Fibroblast of the aortic adventitia (primary cell): ENCODE results near the gene KISS1. TPM values are rescaled to one million over a fixed set of nuclear protein-coding genes. Genes with fewer than 3 reads are reported as not detected.

Experiments
- DNase-seq: peaks from one replicate; pipeline ENCODE4 v3.0.0-alpha.2; 2010; ENCODE audit warnings: low read depth
- H3K4me3 ChIP-seq: 2 replicates; pipeline ENCODE4 v1.5.1; 2011; ENCODE audit warnings: low read depth, mild to moderate bottlenecking, control low read depth, low read length, moderate library complexity
- CTCF ChIP-seq: IDR thresholded peaks from 2 replicates; pipeline ENCODE4 v1.5.1; 2011; ENCODE audit warnings: mild to moderate bottlenecking, low read length, control low read depth, inconsistent platforms; ENCODE audit not compliant: insufficient read depth
- total RNA-seq: library from RNA; depleted of rRNA; stranded (reverse); fragments of >200 nt; gene quantifications from 2 replicates; pipeline ENCODE4 v1.2.3, GENCODE V29; 2012; ENCODE audit warnings: low replicate concordance

The KISS1 gene
- total RNA-seq, 1 donor = not detected

- no peak for TF ChIP-seq CTCF
- H3K4me3 ChIP-seq = no peak overlapping the region
- no peak for DNase-seq
Measured at GRCh38 chr1:204147406-204148383, 48.6 kb downstream of the KISS1 start.

- no peak for TF ChIP-seq CTCF
- no peak overlapping the region for H3K4me3 ChIP-seq
- no peak for DNase-seq
Measured at GRCh38 chr1:204146965-204147364, 49.3 kb downstream of the KISS1 start.

- TF ChIP-seq CTCF = no peak
- no peak overlapping the region for H3K4me3 ChIP-seq
- DNase-seq = no peak
Measured at GRCh38 chr1:204146309-204146708, 50.0 kb downstream of the KISS1 start.

DNA sequence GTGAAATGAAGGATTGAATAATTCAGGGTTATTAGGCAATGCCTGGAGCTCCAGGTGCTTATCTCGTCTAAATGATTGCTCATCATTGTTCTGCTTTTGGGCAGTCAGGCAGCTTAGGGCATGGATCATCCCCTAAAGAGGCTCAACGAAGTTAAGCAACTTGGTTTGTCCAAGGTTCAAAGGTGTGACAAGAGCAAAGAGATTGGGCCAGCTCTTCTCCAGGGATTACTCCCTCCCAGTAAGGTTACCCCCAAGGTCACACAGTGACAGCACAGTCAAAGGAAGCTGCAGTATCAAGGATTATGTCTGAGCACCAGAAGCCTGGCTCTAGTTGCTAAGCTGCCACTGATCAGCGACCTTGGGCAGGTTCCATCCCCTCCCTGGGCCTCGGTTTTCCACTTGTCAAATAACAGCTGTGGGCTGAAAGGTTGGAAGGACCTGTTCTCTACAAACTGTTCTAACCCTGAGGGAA is 51.2 kb downstream of the KISS1 start:
- no peak overlapping the region for H3K4me3 ChIP-seq
- no peak for TF ChIP-seq CTCF
- DNase-seq = no peak

DNA sequence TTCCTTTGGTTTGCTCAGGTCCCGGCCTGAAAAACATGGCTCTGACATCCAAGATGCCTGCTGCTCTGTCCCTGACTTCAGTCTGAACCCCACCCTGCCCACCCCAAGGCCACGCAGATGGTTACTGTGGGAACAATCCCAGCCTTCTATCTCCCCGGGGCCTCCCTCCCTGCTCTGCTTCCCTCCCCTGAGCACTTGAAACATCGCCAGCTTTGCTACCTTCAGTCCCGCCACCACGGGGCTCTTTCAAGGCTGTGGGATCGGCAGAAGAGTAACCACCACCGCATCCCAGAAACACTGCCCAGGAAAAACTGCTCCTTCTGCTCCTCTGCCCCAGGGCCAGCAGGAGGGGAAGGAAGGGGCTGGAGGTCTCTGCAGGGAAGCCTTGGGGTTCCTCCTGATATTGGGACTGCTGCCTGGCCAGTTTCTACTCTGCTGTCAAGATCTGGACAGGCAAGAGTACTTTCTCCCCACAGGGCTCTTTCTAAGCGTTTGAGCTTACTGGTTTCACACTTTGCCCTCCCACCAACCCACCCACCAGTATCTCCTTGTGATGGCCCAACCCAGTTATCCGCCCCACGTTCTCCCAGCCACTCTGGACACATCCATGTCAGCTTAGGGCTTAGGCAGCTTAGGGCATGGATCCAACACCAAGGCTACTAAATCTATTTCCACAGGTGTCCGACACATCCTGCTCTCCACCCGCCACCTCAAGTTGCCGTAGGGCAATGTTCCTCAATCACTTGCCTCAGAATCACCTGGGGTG is 52.8 kb downstream of the KISS1 start:
- TF ChIP-seq CTCF = no peak
- DNase-seq = no peak
- no peak overlapping the region for H3K4me3 ChIP-seq

DNA sequence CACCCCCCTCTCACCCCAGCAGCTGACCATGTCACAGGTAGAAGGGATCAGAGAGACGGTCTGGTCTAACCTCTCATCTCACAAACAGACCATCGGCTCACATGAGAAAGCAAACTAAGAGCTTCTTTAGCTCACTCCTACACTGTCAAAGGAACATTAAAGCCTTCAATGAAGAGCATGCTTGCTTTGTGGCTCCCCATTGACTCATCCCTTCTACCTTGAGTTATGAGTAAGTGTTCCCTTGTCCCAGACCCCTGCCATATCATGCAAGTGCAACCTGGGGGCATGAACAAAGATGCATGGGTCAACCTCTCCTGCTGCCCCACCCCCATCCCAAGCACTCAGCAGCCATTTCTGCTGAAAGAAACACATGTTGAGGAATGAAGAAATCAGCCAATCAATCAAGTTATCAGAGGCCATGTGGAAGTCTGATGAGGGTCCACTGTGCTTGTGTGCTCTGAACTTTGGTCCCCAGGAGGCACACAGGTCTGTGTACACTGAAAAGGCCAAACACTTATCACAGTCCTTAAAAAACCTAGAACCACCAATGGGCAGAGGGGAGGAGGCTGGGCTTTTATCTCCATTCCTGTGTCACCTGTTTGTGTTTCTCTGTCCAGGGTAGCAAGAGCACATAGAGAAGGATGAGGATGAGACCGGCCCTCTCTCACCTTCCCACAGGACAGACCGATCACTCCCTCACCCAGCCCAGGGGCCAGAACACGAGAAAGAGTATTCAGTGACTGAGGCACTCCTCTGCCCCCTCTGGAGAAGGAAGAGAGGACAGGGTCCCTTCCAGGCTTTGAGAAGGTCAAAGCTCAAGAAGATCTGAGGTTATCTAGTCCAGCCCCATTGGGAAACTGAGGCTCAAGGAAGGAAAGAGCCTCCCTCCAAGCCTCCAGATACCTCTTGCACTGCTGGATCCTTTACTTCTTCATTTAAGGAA is 54.0 kb downstream of the KISS1 start:
- no peak for DNase-seq
- no peak overlapping the region for H3K4me3 ChIP-seq
- TF ChIP-seq CTCF = no peak
